ENCODE data around the gene SEC24D. TPM values are rescaled to one million over a fixed set of nuclear protein-coding genes. Genes with fewer than 3 reads are reported as not detected.
"Not testable (repeated sequence)": the region's sequence is repeated elsewhere in the genome, so short reads cannot be mapped to it uniquely, and the experiment has no call there.

SEC24D gene
- total RNA-seq, 1 donor, result 134 TPM

DNA sequence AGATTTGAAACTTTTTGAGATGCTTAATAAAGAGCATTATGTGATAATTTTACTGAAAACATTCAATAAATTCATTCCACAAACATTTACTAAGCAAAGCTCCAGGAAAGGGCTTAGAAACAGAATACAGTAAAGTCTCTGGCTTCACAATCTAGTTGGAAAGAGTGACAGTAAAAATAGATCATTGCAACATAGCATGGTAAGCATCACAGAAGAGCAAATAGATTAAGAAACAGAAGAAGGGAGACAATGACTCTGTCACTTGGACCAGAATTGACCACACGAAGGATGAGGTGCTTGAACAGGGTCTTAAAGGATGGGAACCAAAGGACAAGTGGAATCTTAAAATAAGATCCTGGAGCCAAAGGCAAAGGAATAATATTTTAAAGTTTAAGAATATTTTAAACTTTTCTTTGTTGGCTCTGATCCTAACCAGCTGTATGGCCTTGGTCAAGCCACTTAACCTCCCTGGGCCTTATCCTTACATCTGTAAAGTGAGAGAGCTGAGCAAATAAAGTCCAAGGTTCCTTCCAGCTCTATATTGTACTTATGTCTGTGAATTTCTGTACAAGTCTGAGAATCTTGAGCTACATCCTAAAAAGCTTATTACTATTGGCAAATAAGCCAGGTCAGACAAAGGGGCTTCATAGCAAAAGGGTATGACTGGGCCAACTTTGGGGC, 33.9 kb downstream of the SEC24D start:
- TF ChIP-seq, protein P1, sequence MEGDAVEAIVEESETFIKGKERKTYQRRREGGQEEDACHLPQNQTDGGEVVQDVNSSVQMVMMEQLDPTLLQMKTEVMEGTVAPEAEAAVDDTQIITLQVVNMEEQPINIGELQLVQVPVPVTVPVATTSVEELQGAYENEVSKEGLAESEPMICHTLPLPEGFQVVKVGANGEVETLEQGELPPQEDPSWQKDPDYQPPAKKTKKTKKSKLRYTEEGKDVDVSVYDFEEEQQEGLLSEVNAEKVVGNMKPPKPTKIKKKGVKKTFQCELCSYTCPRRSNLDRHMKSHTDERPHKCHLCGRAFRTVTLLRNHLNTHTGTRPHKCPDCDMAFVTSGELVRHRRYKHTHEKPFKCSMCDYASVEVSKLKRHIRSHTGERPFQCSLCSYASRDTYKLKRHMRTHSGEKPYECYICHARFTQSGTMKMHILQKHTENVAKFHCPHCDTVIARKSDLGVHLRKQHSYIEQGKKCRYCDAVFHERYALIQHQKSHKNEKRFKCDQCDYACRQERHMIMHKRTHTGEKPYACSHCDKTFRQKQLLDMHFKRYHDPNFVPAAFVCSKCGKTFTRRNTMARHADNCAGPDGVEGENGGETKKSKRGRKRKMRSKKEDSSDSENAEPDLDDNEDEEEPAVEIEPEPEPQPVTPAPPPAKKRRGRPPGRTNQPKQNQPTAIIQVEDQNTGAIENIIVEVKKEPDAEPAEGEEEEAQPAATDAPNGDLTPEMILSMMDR (IDR thresholded peaks at IDR 0.05; ENCODE audit: insufficient read depth, low read depth, low read length), result no peak
- H3K4me3 ChIP-seq (ENCODE audit: low read depth, low read length), result no peak overlapping the region
- no peak for DNase-seq (ENCODE audit: low read depth)

DNA sequence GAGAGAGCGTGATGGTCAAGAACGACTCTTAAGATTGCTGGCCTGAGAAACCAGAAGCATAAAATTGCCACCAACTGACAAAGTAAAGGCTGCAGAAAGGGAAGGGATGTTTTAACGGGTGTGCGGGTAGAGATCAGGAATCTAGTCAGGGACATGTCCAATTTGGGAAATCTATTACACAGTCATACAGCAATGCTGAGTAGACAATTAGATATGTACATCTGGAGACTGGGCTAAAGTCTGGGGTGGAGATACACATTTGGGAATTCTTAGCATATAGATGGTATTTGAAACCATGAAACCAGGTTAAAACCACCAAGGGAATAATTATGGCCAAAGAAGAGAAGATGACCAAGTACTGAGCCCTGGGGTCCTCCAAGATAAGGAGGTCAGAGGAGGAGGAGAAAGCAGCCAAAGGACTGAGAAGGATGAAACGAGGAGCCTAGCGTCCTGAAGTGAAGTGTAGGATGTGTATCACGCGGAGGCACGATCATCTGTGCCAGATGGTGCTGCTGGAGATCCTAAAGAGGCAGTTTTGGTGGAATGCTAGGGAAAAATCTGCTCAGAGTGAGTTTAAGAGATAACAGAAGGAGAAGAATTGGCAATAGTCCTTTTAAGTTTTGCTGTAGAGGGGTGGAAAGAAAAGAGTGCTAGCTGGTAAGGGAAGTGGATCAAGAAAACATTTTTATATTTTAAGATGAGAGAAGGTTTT, 36.5 kb downstream of the SEC24D start:
- TF ChIP-seq, protein P1 (IDR thresholded peaks at IDR 0.05; ENCODE audit: insufficient read depth, low read depth, low read length), result no peak
- H3K4me3 ChIP-seq (ENCODE audit: low read depth, low read length), result no peak overlapping the region
- no peak for DNase-seq (ENCODE audit: low read depth)

DNA sequence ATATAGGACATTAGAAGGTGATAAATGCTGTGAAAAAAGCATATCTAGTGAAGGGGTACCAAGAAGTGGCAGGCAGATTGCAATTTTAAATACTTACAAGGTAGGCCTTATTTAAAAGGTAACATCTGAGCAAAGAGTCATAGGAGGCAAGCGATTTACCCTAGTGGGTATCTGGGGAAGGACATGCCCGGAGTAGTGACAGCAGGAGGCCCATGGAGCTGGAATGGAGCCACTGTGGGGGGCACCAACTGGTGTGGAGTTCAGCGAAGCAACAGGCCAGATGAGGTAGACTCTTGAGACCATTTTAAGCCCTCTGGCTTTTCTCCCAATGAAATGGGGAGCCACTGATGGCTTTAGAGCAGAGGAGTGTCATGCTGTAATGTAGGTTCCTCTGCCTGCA, 37.3 kb downstream of the SEC24D start:
- H3K4me3 ChIP-seq (ENCODE audit: low read depth, low read length), result no peak overlapping the region
- TF ChIP-seq, protein P1 (IDR thresholded peaks at IDR 0.05; ENCODE audit: insufficient read depth, low read depth, low read length), result peak; percentile 7
- DNase-seq (ENCODE audit: low read depth), result no peak

DNA sequence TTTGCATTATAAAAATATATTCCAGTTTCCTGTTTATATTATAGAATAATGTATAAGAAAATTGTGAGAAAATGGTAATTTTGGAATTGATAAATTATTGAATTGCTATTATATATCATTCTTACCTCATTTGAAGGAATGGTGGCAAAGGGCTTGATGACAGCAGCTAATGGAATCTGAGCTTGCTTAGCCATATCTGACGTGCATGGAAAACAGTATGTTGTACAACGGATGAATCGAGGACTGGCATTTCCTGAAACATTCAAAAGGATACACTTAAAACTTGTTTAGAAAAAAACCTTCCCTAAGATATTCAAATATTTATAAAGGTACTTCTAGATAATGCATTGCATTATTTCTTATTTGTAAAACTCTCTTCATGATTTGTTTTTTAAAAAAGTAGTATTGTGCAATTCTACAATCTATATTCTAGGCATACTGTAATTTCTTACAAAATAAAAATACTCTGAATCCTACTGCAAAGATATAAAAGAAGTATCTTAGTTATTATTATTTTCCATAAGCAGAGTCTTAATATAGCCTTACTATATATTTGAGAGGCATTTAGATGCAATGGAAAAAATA, 38.3 kb downstream of the SEC24D start:
- TF ChIP-seq, protein P1 (IDR thresholded peaks at IDR 0.05; ENCODE audit: insufficient read depth, low read depth, low read length), result no peak
- H3K4me3 ChIP-seq (ENCODE audit: low read depth, low read length), result no peak overlapping the region
- no peak for DNase-seq (ENCODE audit: low read depth)

DNA sequence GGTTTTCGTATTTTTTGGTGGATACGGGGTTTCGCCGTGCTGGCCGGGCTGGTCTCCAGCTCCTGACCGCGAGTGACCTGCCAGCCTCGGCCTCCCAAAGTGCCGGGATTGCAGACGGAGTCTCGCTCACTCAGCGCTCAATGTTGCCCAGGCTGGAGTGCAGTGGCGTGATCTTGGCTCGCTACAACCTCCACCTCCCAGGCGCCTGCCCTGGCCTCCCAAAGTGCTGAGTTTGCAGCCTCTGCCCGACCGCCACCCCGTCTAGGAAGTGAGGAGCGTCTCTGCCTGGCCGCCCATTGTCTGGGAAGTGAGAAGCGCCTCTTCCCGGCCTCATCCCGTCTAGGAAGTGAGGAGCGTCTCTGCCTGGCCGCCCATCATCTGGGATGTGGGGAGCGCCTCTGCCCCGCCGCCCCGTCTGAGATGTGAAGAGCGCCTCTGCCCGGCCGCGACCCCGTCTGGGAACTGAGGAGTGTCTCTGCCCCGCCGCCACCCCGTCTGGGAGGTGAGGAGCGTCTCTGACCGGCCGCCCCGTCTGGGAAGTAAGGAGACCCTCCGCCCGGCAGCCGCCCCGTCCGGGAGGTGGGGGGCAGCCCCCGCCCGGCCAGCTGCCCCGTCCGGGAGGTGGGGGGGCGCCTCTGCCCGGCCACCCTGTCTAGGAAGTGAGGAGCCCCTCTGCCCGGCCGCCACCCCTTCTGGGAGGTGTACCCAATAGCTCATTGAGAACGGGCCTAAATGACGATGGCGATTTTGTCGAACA, 44.1 kb downstream of the SEC24D start:
- DNase-seq (ENCODE audit: low read depth), result not testable (repeated sequence)

DNA sequence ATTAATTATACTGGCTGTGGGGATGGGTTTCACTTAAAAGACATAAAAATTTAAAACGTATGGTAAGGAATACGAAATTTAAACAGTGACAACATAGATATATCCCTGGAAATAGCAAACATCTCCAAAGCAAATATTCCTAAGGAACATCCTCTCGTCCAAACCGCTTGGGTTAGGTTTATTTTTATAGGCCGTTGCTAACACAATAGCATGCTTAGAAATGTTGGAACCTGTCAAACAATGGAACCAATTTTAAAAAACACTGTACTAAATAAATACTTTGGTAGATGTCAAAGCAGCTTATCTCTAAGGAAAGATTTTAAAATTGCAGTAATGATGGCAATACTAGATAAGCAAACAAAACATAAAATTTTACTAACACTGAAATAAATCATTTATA, 45.4 kb downstream of the SEC24D start:
- TF ChIP-seq, protein P1 (IDR thresholded peaks at IDR 0.05; ENCODE audit: insufficient read depth, low read depth, low read length), result no peak
- H3K4me3 ChIP-seq (ENCODE audit: low read depth, low read length), result no peak overlapping the region

More for the DNA sequence above, 44.1 kb downstream of the SEC24D start:
- not testable (repeated sequence) for H3K4me3 ChIP-seq (ENCODE audit: low read depth, low read length)

DNA sequence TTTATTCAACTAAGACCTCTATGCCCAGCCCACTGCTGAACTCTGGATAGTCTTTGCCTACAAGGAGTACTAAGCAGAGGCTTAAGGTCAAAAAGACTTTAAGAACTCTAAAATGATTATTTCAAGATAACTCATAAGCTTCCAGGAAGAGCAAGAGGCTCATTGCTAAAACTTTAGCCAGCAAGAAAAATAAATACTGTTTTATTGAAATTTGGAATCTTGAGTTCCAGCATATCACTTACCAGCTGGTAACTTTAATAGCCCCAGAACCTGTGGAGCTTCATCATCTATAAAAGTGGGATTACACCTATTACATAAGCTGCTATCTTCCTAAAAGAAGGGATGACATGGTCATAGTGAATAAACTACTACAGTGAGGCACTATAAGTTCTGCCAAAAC, 47.0 kb downstream of the SEC24D start:
- no peak for DNase-seq (ENCODE audit: low read depth)
- TF ChIP-seq, protein P1 (IDR thresholded peaks at IDR 0.05; ENCODE audit: insufficient read depth, low read depth, low read length), result no peak
- H3K4me3 ChIP-seq (ENCODE audit: low read depth, low read length), result no peak overlapping the region

More for the DNA sequence above, 45.4 kb downstream of the SEC24D start:
- DNase-seq (ENCODE audit: low read depth), result no peak

Measured in fibroblast of villous mesenchyme (primary cell).